SK-N-SH treated with all-trans-retinoic acid at 6 μM for 48 hours (cell line): ENCODE data around the gene PLCD3.

ENCODE experiments used
- ATAC-seq: fragments of 200-7000 bp; cut with Tn5 transposase; 3 replicates; pipeline ENCODE4 v1.9.1; 2020; ENCODE audit warnings: mild to moderate bottlenecking, moderate library complexity
- BACH2 ChIP-seq: fragments of 250-450 bp; sonication (Bioruptor Pico); IDR thresholded peaks from 2 replicates; pipeline ENCODE4 v1.9.0; 2021; ENCODE audit warnings: mild to moderate bottlenecking, borderline replicate concordance
- CREB5 ChIP-seq: fragments of 250-450 bp; sonication (Bioruptor Pico); IDR thresholded peaks from 2 replicates; pipeline ENCODE4 v1.5.1; 2020; ENCODE audit warnings: low read depth, mild to moderate bottlenecking, moderate library complexity
- CSDC2 ChIP-seq: fragments of 250-450 bp; sonication (Bioruptor Pico); IDR thresholded peaks from 2 replicates; pipeline ENCODE4 v1.5.0; 2020; ENCODE audit warnings: mild to moderate bottlenecking, moderate library complexity
- CSRNP3 ChIP-seq: fragments of 250-450 bp; sonication (Bioruptor Pico); IDR thresholded peaks from 2 replicates; pipeline ENCODE4 v1.5.1; 2021; ENCODE audit warnings: mild to moderate bottlenecking, moderate library complexity
- ESRRG ChIP-seq: fragments of 250-450 bp; sonication (Bioruptor Pico); IDR thresholded peaks from 2 replicates; pipeline ENCODE4 v1.6.1; 2021; ENCODE audit warnings: mild to moderate bottlenecking
- GLIS3 ChIP-seq: fragments of 250-450 bp; sonication (Bioruptor Pico); IDR thresholded peaks from 2 replicates; pipeline ENCODE4 v1.5.0; 2020; ENCODE audit warnings: mild to moderate bottlenecking, moderate library complexity
- ISL1 ChIP-seq: fragments of 250-450 bp; sonication (Bioruptor Pico); IDR thresholded peaks from 2 replicates; pipeline ENCODE4 v2.1.2; 2022; ENCODE audit warnings: mild to moderate bottlenecking, moderate library complexity
- OSR1 ChIP-seq: fragments of 250-450 bp; sonication (Bioruptor Pico); IDR thresholded peaks from 2 replicates; pipeline ENCODE4 v1.8.0; 2022; ENCODE audit warnings: moderate library complexity, mild to moderate bottlenecking, inconsistent platforms
- PATZ1 ChIP-seq: fragments of 250-450 bp; sonication (Bioruptor Pico); IDR thresholded peaks from 2 replicates; pipeline ENCODE4 v1.8.0; 2020; ENCODE audit warnings: mild to moderate bottlenecking, moderate library complexity, borderline replicate concordance
- POU6F1 ChIP-seq: fragments of 250-450 bp; sonication (Bioruptor Pico); IDR thresholded peaks from 2 replicates; pipeline ENCODE4 v1.8.0; 2021; ENCODE audit warnings: low read depth, mild to moderate bottlenecking, moderate library complexity, borderline replicate concordance
- PPARA ChIP-seq: fragments of 250-450 bp; sonication (Bioruptor Pico); IDR thresholded peaks from 2 replicates; pipeline ENCODE4 v1.5.0; 2020; ENCODE audit warnings: mild to moderate bottlenecking, borderline replicate concordance
- RARB ChIP-seq: fragments of 250-450 bp; sonication (Bioruptor Pico); IDR thresholded peaks from 2 replicates; pipeline ENCODE4 v1.8.0; 2021; ENCODE audit warnings: mild to moderate bottlenecking, moderate library complexity
- SNAI2 ChIP-seq: fragments of 250-450 bp; sonication (Bioruptor Pico); IDR thresholded peaks from 2 replicates; pipeline ENCODE4 v1.5.0; 2020; ENCODE audit warnings: mild to moderate bottlenecking, moderate library complexity
- TCF4 ChIP-seq: fragments of 250-450 bp; sonication (Bioruptor Pico); IDR thresholded peaks from 2 replicates; pipeline ENCODE4 v1.8.0; 2021; ENCODE audit warnings: mild to moderate bottlenecking, moderate library complexity, borderline replicate concordance
- TOX ChIP-seq: fragments of 250-450 bp; sonication (Bioruptor Pico); IDR thresholded peaks from 2 replicates; pipeline ENCODE4 v1.8.0; 2021; ENCODE audit warnings: mild to moderate bottlenecking, moderate library complexity, borderline replicate concordance
- TSHZ2 ChIP-seq: fragments of 250-450 bp; sonication (Bioruptor Pico); IDR thresholded peaks from 2 replicates; pipeline ENCODE4 v1.5.0; 2020; ENCODE audit warnings: mild to moderate bottlenecking, moderate library complexity
- ZC3H10 ChIP-seq: fragments of 250-450 bp; sonication (Bioruptor Pico); IDR thresholded peaks from 2 replicates; pipeline ENCODE4 v1.5.1; 2021; ENCODE audit warnings: mild to moderate bottlenecking, moderate library complexity
- ZFP3 ChIP-seq: fragments of 250-450 bp; sonication (Bioruptor Pico); IDR thresholded peaks from 2 replicates; pipeline ENCODE4 v1.5.0; 2020; ENCODE audit warnings: mild to moderate bottlenecking, moderate library complexity
- ZFP30 ChIP-seq: fragments of 450-650 bp; formaldehyde crosslinking; IDR thresholded peaks from 2 replicates; pipeline ENCODE4 v1.5.0; 2022; ENCODE audit warnings: mild to moderate bottlenecking, moderate library complexity
- ZNF565 ChIP-seq: fragments of 450-650 bp; formaldehyde crosslinking; conservative IDR thresholded peaks from 2 replicates; pipeline ENCODE4 v1.5.0; 2020; ENCODE audit warnings: low read depth, mild to moderate bottlenecking, moderate library complexity
- ZNF70 ChIP-seq: fragments of 450-650 bp; formaldehyde crosslinking; IDR thresholded peaks from 2 replicates; pipeline ENCODE4 v1.5.0; 2020; ENCODE audit warnings: mild to moderate bottlenecking, moderate library complexity
- ZNF8 ChIP-seq: fragments of 450-650 bp; formaldehyde crosslinking; IDR thresholded peaks from 2 replicates; pipeline ENCODE4 v1.5.0; 2020; ENCODE audit warnings: mild to moderate bottlenecking, moderate library complexity

PLCD3 gene

GRCh38 chr17:45120558-45120957 lies 11.8 kb downstream of the PLCD3 start:
- no peak for ATAC-seq
- TF ChIP-seq TSHZ2 (CRISPR knock-in tag) (no peak), ZFP30 (CRISPR knock-in tag) (no peak)

- TF ChIP-seq TSHZ2 (CRISPR knock-in tag) (no peak), ZC3H10 (CRISPR knock-in tag) (no peak), CSRNP3 (CRISPR knock-in tag) (no peak), ZNF8 (CRISPR knock-in tag) (no peak), ISL1 (CRISPR knock-in tag) (no peak), BACH2 (no peak), OSR1 (no peak), PPARA (CRISPR knock-in tag) (no peak), SNAI2 (CRISPR knock-in tag) (no peak), TOX (CRISPR knock-in tag) (no peak), CREB5 (CRISPR knock-in tag) (no peak), GLIS3 (CRISPR knock-in tag) (no peak), RARB (CRISPR knock-in tag) (no peak), PATZ1 (no peak), ZNF565 (CRISPR knock-in tag) (no peak), ZFP3 (CRISPR knock-in tag) (no peak), ESRRG (CRISPR knock-in tag) (no peak), POU6F1 (CRISPR knock-in tag) (no peak), CSDC2 (no peak)
- ATAC-seq = no peak
These were observed 12.4 kb downstream of the PLCD3 start for GRCh38 chr17:45119964-45120363.

- ATAC-seq = no peak
- TF ChIP-seq TCF4 (CRISPR knock-in tag) = no peak
- no peak for TF ChIP-seq ZFP30 (CRISPR knock-in tag)
- TF ChIP-seq ISL1 (CRISPR knock-in tag) = no peak
- no peak for TF ChIP-seq CREB5 (CRISPR knock-in tag)
- TF ChIP-seq PATZ1 = no peak
- TF ChIP-seq ZFP3 (CRISPR knock-in tag) = no peak
- no peak for TF ChIP-seq GLIS3 (CRISPR knock-in tag)
- no peak for TF ChIP-seq CSDC2
- TF ChIP-seq ESRRG (CRISPR knock-in tag) = no peak
- TF ChIP-seq ZNF70 (CRISPR knock-in tag) = no peak
- TF ChIP-seq OSR1 = no peak
These were observed 13.6 kb downstream of the PLCD3 start for GRCh38 chr17:45118691-45119090.
